Fibroblast of pulmonary artery (primary cell): Measurements from ENCODE around the gene PTGIR.
A peak's percentile ranks its signal among the peaks of the same experiment; 100 is the strongest.

ENCODE experiments used
- DNase-seq: peaks from one replicate; pipeline ENCODE4 v3.0.0-alpha.2; 2010; ENCODE audit warnings: low read depth
- H3K4me3 ChIP-seq: replicated peaks from 2 replicates; pipeline ENCODE4 v1.5.1; 2011; ENCODE audit warnings: low read depth, mild to moderate bottlenecking, control low read depth, low read length, moderate library complexity
- TF ChIP-seq, protein P1 (sequence below): IDR thresholded peaks from 2 replicates; pipeline ENCODE4 v1.5.1; 2011; ENCODE audit warnings: mild to moderate bottlenecking, control low read depth, low read length, inconsistent platforms; ENCODE audit errors: missing control alignments

PTGIR gene

GRCh38 chr19:46587861-46588260 lies 37.0 kb downstream of the PTGIR start:
- TF ChIP-seq, protein P1, sequence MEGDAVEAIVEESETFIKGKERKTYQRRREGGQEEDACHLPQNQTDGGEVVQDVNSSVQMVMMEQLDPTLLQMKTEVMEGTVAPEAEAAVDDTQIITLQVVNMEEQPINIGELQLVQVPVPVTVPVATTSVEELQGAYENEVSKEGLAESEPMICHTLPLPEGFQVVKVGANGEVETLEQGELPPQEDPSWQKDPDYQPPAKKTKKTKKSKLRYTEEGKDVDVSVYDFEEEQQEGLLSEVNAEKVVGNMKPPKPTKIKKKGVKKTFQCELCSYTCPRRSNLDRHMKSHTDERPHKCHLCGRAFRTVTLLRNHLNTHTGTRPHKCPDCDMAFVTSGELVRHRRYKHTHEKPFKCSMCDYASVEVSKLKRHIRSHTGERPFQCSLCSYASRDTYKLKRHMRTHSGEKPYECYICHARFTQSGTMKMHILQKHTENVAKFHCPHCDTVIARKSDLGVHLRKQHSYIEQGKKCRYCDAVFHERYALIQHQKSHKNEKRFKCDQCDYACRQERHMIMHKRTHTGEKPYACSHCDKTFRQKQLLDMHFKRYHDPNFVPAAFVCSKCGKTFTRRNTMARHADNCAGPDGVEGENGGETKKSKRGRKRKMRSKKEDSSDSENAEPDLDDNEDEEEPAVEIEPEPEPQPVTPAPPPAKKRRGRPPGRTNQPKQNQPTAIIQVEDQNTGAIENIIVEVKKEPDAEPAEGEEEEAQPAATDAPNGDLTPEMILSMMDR = no peak
- no peak for DNase-seq
- no peak overlapping the region for H3K4me3 ChIP-seq

DNA sequence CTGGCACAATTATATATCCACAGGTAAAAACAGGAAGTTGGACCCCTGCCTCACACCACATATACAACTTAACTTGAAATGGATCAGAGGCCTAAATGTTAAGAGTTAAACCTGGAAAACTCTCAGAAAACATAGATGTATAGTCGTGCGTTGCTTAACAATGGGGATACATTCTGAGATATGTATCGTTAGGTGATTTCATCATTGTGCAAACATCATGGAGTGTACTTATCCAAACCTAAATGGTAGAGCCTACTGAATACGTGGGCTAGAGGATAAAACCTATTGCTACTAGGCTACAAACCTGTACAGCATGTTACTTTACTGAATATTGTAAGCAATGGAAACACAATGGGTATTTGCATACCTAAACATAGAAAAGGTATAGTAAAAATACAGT lies 38.6 kb downstream of the PTGIR start:
- no peak overlapping the region for H3K4me3 ChIP-seq
- no peak for DNase-seq
- TF ChIP-seq, protein P1 = no peak

- TF ChIP-seq, protein P1 = no peak
- no peak for DNase-seq
- H3K4me3 ChIP-seq = no peak overlapping the region
These were observed 39.4 kb downstream of the PTGIR start for GRCh38 chr19:46585539-46585938.

DNA sequence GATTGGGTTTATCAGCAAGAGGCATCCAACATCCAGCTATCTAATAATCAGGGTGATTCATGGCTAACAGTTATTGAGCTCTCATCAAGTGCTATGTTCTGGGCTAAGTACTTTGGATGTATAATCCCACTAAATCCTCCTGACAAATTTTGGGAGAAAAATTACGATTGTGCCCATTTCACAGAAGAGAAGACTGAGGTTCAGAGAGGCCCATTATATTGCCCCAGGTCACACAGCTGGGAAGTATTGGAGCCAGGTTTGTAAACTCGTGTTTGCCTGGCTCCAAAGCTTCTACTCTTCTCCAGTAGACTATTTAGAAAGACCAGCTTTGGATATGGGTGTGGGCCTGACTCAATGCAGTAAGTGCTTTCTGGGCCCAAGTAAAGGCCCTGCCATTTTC lies 44.6 kb downstream of the PTGIR start:
- no peak for DNase-seq
- H3K4me3 ChIP-seq = no peak overlapping the region
- TF ChIP-seq, protein P1 = no peak

GRCh38 chr19:46579361-46579879 lies 45.5 kb downstream of the PTGIR start:
- H3K4me3 ChIP-seq = no peak overlapping the region
- DNase-seq = no peak
- TF ChIP-seq, protein P1 = peak; percentile 55

- TF ChIP-seq, protein P1 = no peak
- DNase-seq = no peak
These were observed 46.4 kb downstream of the PTGIR start for GRCh38 chr19:46578450-46578849.

DNA sequence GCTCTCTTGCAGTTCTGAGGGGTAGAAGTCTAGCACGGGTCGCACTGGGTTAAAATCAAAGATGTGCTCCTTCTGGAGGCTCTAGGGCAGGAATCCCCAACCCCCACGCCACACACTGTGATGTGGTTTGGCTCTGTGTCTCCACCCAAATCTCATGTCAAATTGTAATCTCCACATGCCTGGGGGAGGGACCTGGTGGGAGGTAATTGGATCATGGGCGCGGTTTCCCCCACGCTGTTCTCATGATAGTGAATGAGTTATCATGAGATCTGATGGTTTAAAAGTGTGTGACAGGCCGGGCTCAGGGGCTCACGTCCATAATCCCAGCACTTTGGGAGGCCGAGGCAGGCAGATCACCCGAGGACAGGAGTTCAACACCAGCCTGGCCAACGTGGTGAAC lies 50.4 kb downstream of the PTGIR start:
- DNase-seq = no peak
- no peak overlapping the region for H3K4me3 ChIP-seq
- TF ChIP-seq, protein P1 = no peak

More at GRCh38 chr19:46578450-46578849, 46.4 kb downstream of the PTGIR start:
- H3K4me3 ChIP-seq = no peak overlapping the region
